Measurements from ENCODE around the gene WASL. TPM values are rescaled to one million over a fixed set of nuclear protein-coding genes. Genes with fewer than 3 reads are reported as not detected.

WASL gene
- total and polyA plus RNA-seq, 2 of the 13 experiments (the other 11 are each of a cell fraction or from before 2014, with no cell fraction given) = 7.9 to 12.8 TPM

- peak; percentile 52; the same call in 2 of the 3 replicates for ATAC-seq
- 72% methylated on average over 2 of the region's 2 CpGs for WGBS (ENCODE audit: low lambda C conversion rate)
- no peak for TF ChIP-seq ZNF570 (CRISPR knock-in tag; IDR thresholded peaks at IDR 0.05; ENCODE audit: borderline replicate concordance)
- TF ChIP-seq TFE3 (CRISPR knock-in tag; IDR thresholded peaks at IDR 0.05) = no peak
- no peak for TF ChIP-seq MYC (CRISPR knock-in tag; IDR thresholded peaks at IDR 0.05; ENCODE audit: borderline replicate concordance)
- TF ChIP-seq RBFOX2 (IDR thresholded peaks at IDR 0.05; ENCODE audit: low read depth, low read length) = no peak
- TF ChIP-seq ZFP37 (CRISPR knock-in tag; IDR thresholded peaks at IDR 0.05; ENCODE audit: borderline replicate concordance) = no peak
- TF ChIP-seq ZNF33B (CRISPR knock-in tag; IDR thresholded peaks at IDR 0.05) = no peak
- no peak for TF ChIP-seq MTF1 (CRISPR knock-in tag; IDR thresholded peaks at IDR 0.05)
- TF ChIP-seq CBX1 (IDR thresholded peaks at IDR 0.05; ENCODE audit: low read depth) = no peak
- no peak for TF ChIP-seq ZNF563 (CRISPR knock-in tag; IDR thresholded peaks at IDR 0.05)
- no peak for TF ChIP-seq MTF2 (CRISPR knock-in tag; IDR thresholded peaks at IDR 0.05; ENCODE audit: borderline replicate concordance)
- TF ChIP-seq SMAD9 (CRISPR knock-in tag; IDR thresholded peaks at IDR 0.05) = no peak
- TF ChIP-seq SKI (IDR thresholded peaks at IDR 0.05; ENCODE audit: partially characterized antibody) = no peak
- TF ChIP-seq ZNF383 (CRISPR knock-in tag; IDR thresholded peaks at IDR 0.05; ENCODE audit: borderline replicate concordance) = no peak
- TF ChIP-seq PCBP1 (IDR thresholded peaks at IDR 0.05; ENCODE audit: borderline replicate concordance, low read depth, low read length) = no peak
- TF ChIP-seq RFX3 (CRISPR knock-in tag; IDR thresholded peaks at IDR 0.05) = no peak
- TF ChIP-seq ATF5 (CRISPR knock-in tag; IDR thresholded peaks at IDR 0.05; ENCODE audit: low read depth) = no peak
- TF ChIP-seq ZKSCAN1 (IDR thresholded peaks at IDR 0.05; ENCODE audit: low read length) = no peak
- TF ChIP-seq IKZF5 (CRISPR knock-in tag; IDR thresholded peaks at IDR 0.05) = no peak
- ChIA-PET CTCF (ENCODE audit: low intra/inter-chr PET ratio, low total read pairs) (no interaction called here), POLR2A (no interaction called here)
- Histone ChIP-seq H2AFZ (ENCODE audit: low read length) (no peak overlapping the region), H4K20me1 (ENCODE audit: insufficient read depth, low read length) (peaks cover 14% of the 10 kb centered on the region), H3K79me2 (ENCODE audit: insufficient read depth, low read length) (peaks cover 52% of the 10 kb centered on the region), H3K4me3 (replicated peaks in 1 of 3; ENCODE audit: insufficient read depth in 1 of 3, low read depth in 2 of 3, low read length in 3 of 3) (no peak overlapping the region), H3K9ac (ENCODE audit: insufficient read depth, low read depth, low read length) (no peak overlapping the region), H3K36me3 (replicated peaks in 1 of 2; ENCODE audit: control insufficient read depth in 1 of 2, insufficient read depth in 2 of 2, low read length in 2 of 2) (peaks cover 8 to 27% of the 10 kb centered on the region in 2 experiments), H3K27me3 (ENCODE audit: control insufficient read depth in 1 of 2, insufficient read depth in 2 of 2, low read length in 2 of 2) (no peaks in the 10 kb centered on the region), H3K4me2 (ENCODE audit: low read depth, low read length) (no peak overlapping the region), H3K9me3 (ENCODE audit: low read length) (no peaks in the 10 kb centered on the region), H3K4me1 (ENCODE audit: insufficient read depth, low read length) (peaks cover 35% of the 10 kb centered on the region), H3K27ac (ENCODE audit: extremely low read length, insufficient read depth, low read length) (no peak overlapping the region)
- intact Hi-C loops (cut with micrococcal nuclease; ENCODE audit: unreplicated experiment) = no loop called here
- in situ Hi-C loops (cut with HindIII; ENCODE audit: extremely low pct_ligation_motif_present, low pct_unique_long_range_greater_than_20kb) = no loop called here
- no peak for DNase-seq (ENCODE audit: low spot score)
- no TSS peak for BruUV-seq (replicated peaks)
- no peak for FAIRE-seq
Measured at GRCh38 chr7:123710683-123711082, 38.1 kb downstream of the WASL start.
